ENCODE results near the gene DLX1. TPM values are rescaled to one million over a fixed set of nuclear protein-coding genes. Genes with fewer than 3 reads are reported as not detected.

Gene DLX1
- total RNA-seq, 4 donors from 2014 or later = 0.40 TPM; not detected in 3

DNA sequence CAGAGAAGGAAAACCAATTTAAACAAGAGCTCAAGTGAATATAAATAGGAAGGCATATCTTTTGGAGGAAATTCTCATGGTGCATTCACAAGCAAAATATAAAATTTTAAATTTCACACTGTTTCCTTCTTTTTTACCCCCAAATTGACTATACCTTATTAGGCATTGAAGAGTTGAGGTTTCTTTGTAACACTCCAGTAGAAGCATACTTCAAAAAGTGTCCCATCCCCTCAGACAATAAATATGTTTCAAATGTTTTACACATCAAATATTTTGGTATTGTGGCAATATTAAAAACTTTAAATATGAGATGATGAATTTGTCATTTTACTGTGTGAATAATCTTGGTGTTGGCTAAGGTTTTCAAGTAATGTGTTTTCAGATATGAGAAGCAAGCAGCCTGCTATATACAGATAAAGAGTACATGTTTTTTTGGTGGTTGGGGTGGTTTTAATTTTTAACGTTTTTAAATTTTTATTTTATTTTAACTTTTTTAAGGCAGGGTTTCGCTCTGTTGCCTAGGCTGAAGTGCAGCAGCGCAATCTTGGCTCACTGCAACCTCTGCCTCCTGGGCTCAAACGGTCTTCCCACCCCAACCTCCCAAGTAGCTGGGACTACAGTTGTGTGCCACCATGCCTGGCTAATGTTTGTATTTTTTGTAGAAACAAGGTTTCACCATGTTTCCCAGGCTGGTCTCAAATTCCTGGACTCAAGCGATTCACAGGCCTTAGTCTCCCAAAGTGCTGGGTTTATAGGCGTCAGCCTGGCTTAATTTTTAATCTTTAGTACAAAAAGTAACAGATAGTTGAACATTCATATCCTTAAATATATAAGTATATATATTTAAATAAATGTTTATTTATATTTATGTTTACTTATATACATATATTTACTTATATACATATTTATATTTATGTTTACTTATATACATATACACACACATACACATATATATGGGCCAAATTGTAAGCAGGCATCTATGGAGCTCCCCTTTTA is 36.5 kb upstream of the DLX1 start:
- WGBS, 2 donors (ENCODE audit: low coverage in 1 of 2) = 91 to 92% methylated on average over 6 of the region's 6 CpGs
- no peaks in the 10 kb centered on the region for H3K36me3 ChIP-seq
- TF ChIP-seq EP300 (IDR thresholded peaks at IDR 0.05) (no peak), POLR2AphosphoS5 (IDR thresholded peaks at IDR 0.05) (no peak), POLR2A (IDR thresholded peaks at IDR 0.05) (no peak)
- TF ChIP-seq, protein P1, sequence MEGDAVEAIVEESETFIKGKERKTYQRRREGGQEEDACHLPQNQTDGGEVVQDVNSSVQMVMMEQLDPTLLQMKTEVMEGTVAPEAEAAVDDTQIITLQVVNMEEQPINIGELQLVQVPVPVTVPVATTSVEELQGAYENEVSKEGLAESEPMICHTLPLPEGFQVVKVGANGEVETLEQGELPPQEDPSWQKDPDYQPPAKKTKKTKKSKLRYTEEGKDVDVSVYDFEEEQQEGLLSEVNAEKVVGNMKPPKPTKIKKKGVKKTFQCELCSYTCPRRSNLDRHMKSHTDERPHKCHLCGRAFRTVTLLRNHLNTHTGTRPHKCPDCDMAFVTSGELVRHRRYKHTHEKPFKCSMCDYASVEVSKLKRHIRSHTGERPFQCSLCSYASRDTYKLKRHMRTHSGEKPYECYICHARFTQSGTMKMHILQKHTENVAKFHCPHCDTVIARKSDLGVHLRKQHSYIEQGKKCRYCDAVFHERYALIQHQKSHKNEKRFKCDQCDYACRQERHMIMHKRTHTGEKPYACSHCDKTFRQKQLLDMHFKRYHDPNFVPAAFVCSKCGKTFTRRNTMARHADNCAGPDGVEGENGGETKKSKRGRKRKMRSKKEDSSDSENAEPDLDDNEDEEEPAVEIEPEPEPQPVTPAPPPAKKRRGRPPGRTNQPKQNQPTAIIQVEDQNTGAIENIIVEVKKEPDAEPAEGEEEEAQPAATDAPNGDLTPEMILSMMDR (IDR thresholded peaks at IDR 0.05) = no peak

DNA sequence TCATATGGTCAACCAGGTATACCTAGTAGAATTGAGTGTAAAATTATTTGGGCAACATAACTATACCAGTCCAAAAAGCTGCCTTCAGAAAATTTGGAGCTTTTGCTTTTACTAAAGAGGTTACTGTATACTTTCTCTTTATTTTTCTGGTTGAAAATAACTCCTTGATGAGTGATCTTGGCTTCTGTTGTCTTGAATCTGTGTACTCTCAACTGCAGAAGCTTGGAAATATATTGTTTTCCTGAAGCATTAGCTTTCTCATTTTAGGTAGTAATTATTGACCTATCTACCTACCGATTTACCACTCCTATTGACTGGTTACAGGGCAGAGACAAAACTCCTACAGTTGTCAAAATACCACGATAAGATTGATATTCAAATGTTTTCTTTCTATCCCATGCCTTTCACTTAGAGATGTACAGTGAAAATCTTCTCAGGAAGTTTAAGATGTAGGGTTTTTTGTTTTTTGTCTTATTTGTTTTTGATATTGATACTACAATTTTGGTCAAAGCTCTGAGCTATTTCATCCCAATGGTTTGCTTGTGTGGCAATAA is 35.7 kb upstream of the DLX1 start:
- no peak overlapping the region for H3K27ac ChIP-seq

More for the DNA sequence above, 36.5 kb upstream of the DLX1 start:
- Histone ChIP-seq H3K27ac (no peak overlapping the region), H3K9me3 (no peaks in the 10 kb centered on the region), H3K4me1 (no peaks in the 10 kb centered on the region), H3K4me3 (no peak overlapping the region), H3K27me3 (no peaks in the 10 kb centered on the region)
- no peak for ATAC-seq

DNA sequence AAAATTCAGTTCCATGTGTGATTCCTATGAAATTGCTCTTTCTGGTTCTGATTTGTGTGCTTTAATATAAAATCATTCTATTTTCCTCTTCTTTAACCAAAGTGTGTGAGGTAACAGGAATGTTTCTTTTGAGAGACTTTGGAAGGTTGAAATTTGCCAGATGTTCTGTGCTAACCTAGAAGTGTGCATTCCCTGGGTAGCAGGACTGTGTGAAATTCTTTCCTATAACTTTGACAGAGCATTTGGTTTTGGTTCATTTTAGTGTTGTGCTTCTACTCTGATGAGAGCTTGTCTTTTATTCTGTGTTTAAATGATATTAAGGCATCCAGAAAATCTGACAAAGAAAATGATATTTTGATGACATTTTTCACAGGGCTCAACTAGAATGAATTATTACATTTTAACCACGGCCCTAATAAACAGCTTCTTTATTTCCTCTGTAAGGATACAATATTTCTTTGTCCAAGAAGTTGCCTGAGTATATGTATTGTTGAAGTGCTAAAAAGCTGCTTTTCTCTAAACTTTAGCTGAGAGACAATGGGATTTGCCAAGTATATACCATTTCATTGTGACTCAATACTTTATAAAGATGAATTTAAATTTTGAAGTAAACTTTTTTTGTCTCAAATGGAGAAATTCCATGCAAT is 34.7 kb upstream of the DLX1 start:
- TF ChIP-seq POLR2A (IDR thresholded peaks at IDR 0.05) = no peak
- no peak for TF ChIP-seq EP300 (IDR thresholded peaks at IDR 0.05)
- TF ChIP-seq, protein P1 (IDR thresholded peaks at IDR 0.05) = no peak
- no peak for TF ChIP-seq POLR2AphosphoS5 (IDR thresholded peaks at IDR 0.05)
- no peaks in the 10 kb centered on the region for H3K9me3 ChIP-seq
- no peaks in the 10 kb centered on the region for H3K4me1 ChIP-seq
- no peak for ATAC-seq
- H3K4me3 ChIP-seq = no peak overlapping the region
- no peaks in the 10 kb centered on the region for H3K36me3 ChIP-seq
- no peaks in the 10 kb centered on the region for H3K27me3 ChIP-seq
- 75 to 80% methylated on average over 1 of the region's 1 CpG for WGBS, 2 donors (ENCODE audit: low coverage in 1 of 2)
- no peak overlapping the region for H3K27ac ChIP-seq

More for the DNA sequence above, 35.7 kb upstream of the DLX1 start:
- TF ChIP-seq, protein P1 (IDR thresholded peaks at IDR 0.05) = no peak
- TF ChIP-seq POLR2AphosphoS5 (IDR thresholded peaks at IDR 0.05) = no peak
- TF ChIP-seq POLR2A (IDR thresholded peaks at IDR 0.05) = no peak
- no peak for TF ChIP-seq EP300 (IDR thresholded peaks at IDR 0.05)
- Histone ChIP-seq H3K36me3 (no peaks in the 10 kb centered on the region), H3K27me3 (no peaks in the 10 kb centered on the region), H3K9me3 (no peaks in the 10 kb centered on the region), H3K4me3 (no peak overlapping the region), H3K4me1 (no peaks in the 10 kb centered on the region)
- 88 to 94% methylated on average over 2 of the region's 2 CpGs for WGBS, 2 donors (ENCODE audit: low coverage in 1 of 2)
- no peak for ATAC-seq

DNA sequence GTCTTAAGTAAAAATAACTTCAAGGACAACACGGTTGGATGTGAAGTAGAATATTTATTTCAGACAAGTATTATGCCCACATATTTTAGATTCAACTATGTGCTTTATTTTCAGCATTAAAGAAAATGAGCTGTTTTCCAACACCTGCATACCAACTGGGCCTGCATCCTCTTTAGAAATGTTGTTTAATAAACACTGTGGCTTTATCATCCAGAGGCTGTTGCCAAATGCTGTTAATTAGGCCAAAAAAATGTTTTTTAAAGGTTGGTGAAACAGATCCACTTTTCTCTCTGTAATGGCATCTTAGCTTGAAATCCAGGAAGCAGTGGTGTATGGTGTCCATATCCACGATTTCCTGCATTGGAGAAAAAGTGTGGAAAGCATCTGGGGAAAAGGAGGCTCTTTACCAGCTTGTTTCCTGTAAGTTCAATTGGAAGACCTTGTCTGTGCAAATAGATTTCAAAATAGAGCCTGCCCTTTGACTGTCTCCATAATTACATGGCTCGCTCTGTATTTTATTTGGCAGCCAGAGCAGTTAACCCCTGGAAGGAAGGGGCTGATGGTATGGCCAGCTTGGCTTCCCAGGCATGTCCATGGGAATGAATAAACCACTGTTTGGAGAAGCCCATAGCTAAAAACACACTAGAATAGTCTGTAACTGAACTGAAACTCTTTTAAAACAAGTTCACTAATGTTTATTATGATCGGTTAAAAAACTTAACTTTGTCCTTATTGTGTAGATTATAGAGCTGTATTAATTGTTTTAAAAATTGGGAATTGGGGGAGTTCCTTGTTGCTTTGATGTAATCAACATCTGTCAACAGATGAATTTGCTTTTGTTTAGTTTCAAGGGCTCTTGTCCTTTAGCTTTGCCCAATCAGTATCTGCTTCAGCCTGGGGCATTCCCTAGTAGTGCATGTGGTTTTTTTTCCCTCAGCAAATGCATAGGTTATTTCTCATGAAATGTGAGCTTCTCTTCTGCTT is 33.0 kb upstream of the DLX1 start:
- no peaks in the 10 kb centered on the region for H3K27me3 ChIP-seq
- H3K4me3 ChIP-seq = no peak overlapping the region
- no peaks in the 10 kb centered on the region for H3K9me3 ChIP-seq
- TF ChIP-seq, protein P1 (IDR thresholded peaks at IDR 0.05) = no peak
- TF ChIP-seq POLR2AphosphoS5 (IDR thresholded peaks at IDR 0.05) = no peak
- TF ChIP-seq POLR2A (IDR thresholded peaks at IDR 0.05) = no peak
- TF ChIP-seq EP300 (IDR thresholded peaks at IDR 0.05) = no peak
- no peak overlapping the region for H3K27ac ChIP-seq
- WGBS, 2 donors (ENCODE audit: low coverage in 1 of 2) = 45 to 81% methylated on average over 4 of the region's 4 CpGs
- no peaks in the 10 kb centered on the region for H3K4me1 ChIP-seq
- no peak for ATAC-seq
- no peaks in the 10 kb centered on the region for H3K36me3 ChIP-seq
